Panc1 (cell line): Measurements from ENCODE around the gene PDE8B. TPM values are rescaled to one million over a fixed set of nuclear protein-coding genes. Genes with fewer than 3 reads are reported as not detected.

ENCODE experiments used
- ATAC-seq: fragments of 200-7000 bp; cut with Tn5 transposase; 2 replicates; pipeline ENCODE4 v1.9.1; 2020; ENCODE audit warnings: mild to moderate bottlenecking, moderate library complexity
- BruUV-seq: library from RNA; stranded (reverse); fragments of 400-500 nt; replicated peaks from 2 replicates; lab custom pipeline; 2021; lab: Mats Ljungman, UMichigan
- CTCF ChIA-PET: fragments of 300-600 bp; sonication (Branson Sonifier 250); formaldehyde crosslinking; loops from one replicate; lab custom pipeline; 2022; ENCODE audit warnings: antibody characterized with exemption; lab: Charles Lee
- POLR2A ChIA-PET: fragments of 300-600 bp; sonication (Branson Sonifier 250); formaldehyde crosslinking; loops from one replicate; lab custom pipeline; 2022; ENCODE audit warnings: antibody characterized with exemption; lab: Charles Lee
- DNase-seq: peaks from one replicate; pipeline ENCODE4 v3.0.0-alpha.2; 2010; ENCODE audit warnings: low read depth, low spot score
- H3K27ac ChIP-seq: 2 replicates; pipeline ENCODE4 v1.5.1; 2011; ENCODE audit warnings: mild to moderate bottlenecking, low read length, inconsistent platforms
- H3K27me3 ChIP-seq: fragments of 200-500 bp; sonication (Bioruptor generic); 2 replicates; pipeline ENCODE4 v1.6.0; 2014; ENCODE audit warnings: low read length, inconsistent platforms; ENCODE audit not compliant: control insufficient read depth, insufficient read depth
- H3K36me3 ChIP-seq: fragments of 200-500 bp; sonication (Bioruptor generic); 2 replicates; pipeline ENCODE4 v1.5.1; 2014; ENCODE audit warnings: inconsistent platforms, mild to moderate bottlenecking, low read length, moderate library complexity; ENCODE audit not compliant: control insufficient read depth, insufficient read depth
- H3K4me1 ChIP-seq: 2 replicates; pipeline ENCODE4 v1.5.1; 2011; ENCODE audit warnings: inconsistent platforms, mild to moderate bottlenecking, low read length, moderate library complexity; ENCODE audit not compliant: control insufficient read depth, insufficient read depth
- H3K4me3 ChIP-seq, 2 experiments: 2 replicates each; pipeline ENCODE4 v1.5.1; 2011 to 2012; ENCODE audit warnings: low read depth in 2 of 2, low read length in 2 of 2, mild to moderate bottlenecking in 2 of 2, inconsistent platforms in 1 of 2, moderate library complexity in 1 of 2
- H3K9me3 ChIP-seq: fragments of 200-500 bp; sonication (Bioruptor generic); 2 replicates; pipeline ENCODE4 v1.5.1; 2014; ENCODE audit warnings: low read depth, mild to moderate bottlenecking, inconsistent platforms, low read length, moderate library complexity; ENCODE audit not compliant: control insufficient read depth, insufficient read depth
- POLR2AphosphoS5 ChIP-seq: IDR thresholded peaks from 2 replicates; pipeline ENCODE4 v1.6.1; 2012; ENCODE audit warnings: mild to moderate bottlenecking, low read depth, low read length, moderate library complexity
- SIN3A ChIP-seq: IDR thresholded peaks from 2 replicates; pipeline ENCODE4 v1.6.1; 2012; ENCODE audit warnings: low read depth, mild to moderate bottlenecking, low read length, moderate library complexity, borderline replicate concordance; ENCODE audit not compliant: insufficient read depth
- TCF7L2 ChIP-seq: IDR thresholded peaks from 2 replicates; pipeline ENCODE4 v1.6.1; 2011; ENCODE audit warnings: mild to moderate bottlenecking, low read depth, low read length, inconsistent platforms
- in situ Hi-C: cut with HindIII; loops from 2 replicates; pipeline ENCODE4 v1.10.0; 2016; ENCODE audit warnings: low sequenced_read_pairs, low pct_unique_long_range_greater_than_20kb
- intact Hi-C: fragments of 100-400 bp; cut with micrococcal nuclease; formaldehyde crosslinking; loops from one replicate; pipeline ENCODE4 v1.10.0; 2022; ENCODE audit not compliant: unreplicated experiment
- total RNA-seq: library from RNA; stranded (reverse); gene quantifications from one replicate; pipeline ENCODE4 v1.2.1, GENCODE V29; 2021; ENCODE audit not compliant: unreplicated experiment
- TF ChIP-seq, protein P1 (sequence below), 2 experiments: IDR thresholded peaks; 2 replicates each; pipeline ENCODE4 v1.6.1; 2011 to 2012; ENCODE audit warnings: low read depth in 2 of 2, control low read depth in 1 of 2, low read length in 1 of 2, mild to moderate bottlenecking in 1 of 2, moderate library complexity in 1 of 2; ENCODE audit not compliant: insufficient read depth in 1 of 2
- TF ChIP-seq, protein P2 (sequence below): fragments of 450-650 bp; IDR thresholded peaks from 2 replicates; pipeline ENCODE4 v1.5.1; 2017; ENCODE audit warnings: mild to moderate bottlenecking

Gene PDE8B
- total RNA-seq, 1 experiment from 2014 or later, result 0.62 TPM

DNA sequence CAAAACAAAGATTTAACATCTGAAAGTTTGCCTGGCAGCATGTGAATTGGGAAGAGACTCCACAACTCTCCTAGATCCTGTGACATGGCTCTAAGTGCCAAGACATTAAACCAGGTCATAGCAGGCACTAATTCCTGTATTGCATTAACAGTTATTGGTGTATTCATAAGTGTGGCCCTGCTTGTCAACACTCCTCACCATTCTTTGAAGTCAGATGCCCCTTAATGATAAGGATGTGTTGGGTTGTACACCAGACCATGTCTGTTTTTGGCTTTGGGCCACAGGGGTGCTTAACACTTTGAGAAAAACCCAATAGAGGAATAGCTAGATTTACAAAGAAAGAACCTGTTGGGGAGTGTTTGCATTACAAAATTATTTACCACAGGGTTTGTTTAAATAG lies 43.4 kb upstream of the PDE8B start:
- no peak for ATAC-seq
- intact Hi-C loops (no loop called here), in situ Hi-C loops (no loop called here)
- H3K4me1 ChIP-seq, result no peaks in the 10 kb centered on the region
- BruUV-seq, result no TSS peak
- H3K36me3 ChIP-seq, result no peaks in the 10 kb centered on the region
- TF ChIP-seq TCF7L2, result no peak
- TF ChIP-seq POLR2AphosphoS5, result no peak
- TF ChIP-seq, protein P1, sequence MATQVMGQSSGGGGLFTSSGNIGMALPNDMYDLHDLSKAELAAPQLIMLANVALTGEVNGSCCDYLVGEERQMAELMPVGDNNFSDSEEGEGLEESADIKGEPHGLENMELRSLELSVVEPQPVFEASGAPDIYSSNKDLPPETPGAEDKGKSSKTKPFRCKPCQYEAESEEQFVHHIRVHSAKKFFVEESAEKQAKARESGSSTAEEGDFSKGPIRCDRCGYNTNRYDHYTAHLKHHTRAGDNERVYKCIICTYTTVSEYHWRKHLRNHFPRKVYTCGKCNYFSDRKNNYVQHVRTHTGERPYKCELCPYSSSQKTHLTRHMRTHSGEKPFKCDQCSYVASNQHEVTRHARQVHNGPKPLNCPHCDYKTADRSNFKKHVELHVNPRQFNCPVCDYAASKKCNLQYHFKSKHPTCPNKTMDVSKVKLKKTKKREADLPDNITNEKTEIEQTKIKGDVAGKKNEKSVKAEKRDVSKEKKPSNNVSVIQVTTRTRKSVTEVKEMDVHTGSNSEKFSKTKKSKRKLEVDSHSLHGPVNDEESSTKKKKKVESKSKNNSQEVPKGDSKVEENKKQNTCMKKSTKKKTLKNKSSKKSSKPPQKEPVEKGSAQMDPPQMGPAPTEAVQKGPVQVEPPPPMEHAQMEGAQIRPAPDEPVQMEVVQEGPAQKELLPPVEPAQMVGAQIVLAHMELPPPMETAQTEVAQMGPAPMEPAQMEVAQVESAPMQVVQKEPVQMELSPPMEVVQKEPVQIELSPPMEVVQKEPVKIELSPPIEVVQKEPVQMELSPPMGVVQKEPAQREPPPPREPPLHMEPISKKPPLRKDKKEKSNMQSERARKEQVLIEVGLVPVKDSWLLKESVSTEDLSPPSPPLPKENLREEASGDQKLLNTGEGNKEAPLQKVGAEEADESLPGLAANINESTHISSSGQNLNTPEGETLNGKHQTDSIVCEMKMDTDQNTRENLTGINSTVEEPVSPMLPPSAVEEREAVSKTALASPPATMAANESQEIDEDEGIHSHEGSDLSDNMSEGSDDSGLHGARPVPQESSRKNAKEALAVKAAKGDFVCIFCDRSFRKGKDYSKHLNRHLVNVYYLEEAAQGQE (IDR thresholded peaks at IDR 0.05; ENCODE audit: insufficient read depth in 1 of 2, low read depth in 2 of 2, low read length in 1 of 2), result no peak
- TF ChIP-seq, protein P2, sequence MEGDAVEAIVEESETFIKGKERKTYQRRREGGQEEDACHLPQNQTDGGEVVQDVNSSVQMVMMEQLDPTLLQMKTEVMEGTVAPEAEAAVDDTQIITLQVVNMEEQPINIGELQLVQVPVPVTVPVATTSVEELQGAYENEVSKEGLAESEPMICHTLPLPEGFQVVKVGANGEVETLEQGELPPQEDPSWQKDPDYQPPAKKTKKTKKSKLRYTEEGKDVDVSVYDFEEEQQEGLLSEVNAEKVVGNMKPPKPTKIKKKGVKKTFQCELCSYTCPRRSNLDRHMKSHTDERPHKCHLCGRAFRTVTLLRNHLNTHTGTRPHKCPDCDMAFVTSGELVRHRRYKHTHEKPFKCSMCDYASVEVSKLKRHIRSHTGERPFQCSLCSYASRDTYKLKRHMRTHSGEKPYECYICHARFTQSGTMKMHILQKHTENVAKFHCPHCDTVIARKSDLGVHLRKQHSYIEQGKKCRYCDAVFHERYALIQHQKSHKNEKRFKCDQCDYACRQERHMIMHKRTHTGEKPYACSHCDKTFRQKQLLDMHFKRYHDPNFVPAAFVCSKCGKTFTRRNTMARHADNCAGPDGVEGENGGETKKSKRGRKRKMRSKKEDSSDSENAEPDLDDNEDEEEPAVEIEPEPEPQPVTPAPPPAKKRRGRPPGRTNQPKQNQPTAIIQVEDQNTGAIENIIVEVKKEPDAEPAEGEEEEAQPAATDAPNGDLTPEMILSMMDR, result no peak
- no peak for TF ChIP-seq SIN3A
- no peak for DNase-seq
- no peaks in the 10 kb centered on the region for H3K9me3 ChIP-seq
- ChIA-PET POLR2A (no interaction called here), CTCF (no interaction called here)
- H3K27ac ChIP-seq, result no peak overlapping the region
- no peak overlapping the region for H3K4me3 ChIP-seq
- peaks cover 17% of the 10 kb centered on the region for H3K27me3 ChIP-seq

DNA sequence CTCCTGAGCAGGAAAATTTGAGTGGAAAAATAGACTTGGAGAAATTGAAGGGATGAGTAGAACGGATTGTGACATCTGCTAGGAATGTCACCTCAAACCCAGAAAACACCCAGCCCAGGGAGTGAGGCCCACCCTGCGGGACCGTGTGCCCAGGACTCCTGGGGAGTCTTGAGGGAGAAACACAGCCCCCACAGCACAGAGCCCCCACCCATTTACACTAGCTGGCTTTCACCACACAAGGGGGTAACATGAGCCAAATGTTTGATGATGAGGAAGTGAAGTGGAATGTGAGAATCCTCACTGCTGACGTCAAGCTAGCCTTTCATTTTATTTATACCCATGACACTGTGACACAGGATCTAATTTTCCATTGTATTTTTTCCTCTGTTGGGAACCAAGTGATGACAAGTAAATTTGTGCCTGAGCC lies 42.8 kb upstream of the PDE8B start:
- peaks cover 22% of the 10 kb centered on the region for H3K27me3 ChIP-seq
- in situ Hi-C loops, result no loop called here
- H3K9me3 ChIP-seq, result no peaks in the 10 kb centered on the region
- no peak overlapping the region for H3K4me3 ChIP-seq
- no peak overlapping the region for H3K27ac ChIP-seq
- intact Hi-C loops, result no loop called here
- TF ChIP-seq, protein P2, result no peak
- TF ChIP-seq SIN3A (no peak), POLR2AphosphoS5 (no peak), TCF7L2 (no peak)
- TF ChIP-seq, protein P1 (IDR thresholded peaks at IDR 0.05; ENCODE audit: insufficient read depth in 1 of 2, low read depth in 2 of 2, low read length in 1 of 2), result no peak
- no peaks in the 10 kb centered on the region for H3K36me3 ChIP-seq
- no peak for ATAC-seq
- H3K4me1 ChIP-seq, result no peaks in the 10 kb centered on the region
- ChIA-PET POLR2A (no interaction called here), CTCF (no interaction called here)
- no peak for DNase-seq
- no TSS peak for BruUV-seq
